WERI-Rb-1 (cell line): ENCODE results near the gene ARHGEF38.

Experiments
- DNase-seq: peaks from one replicate; pipeline ENCODE4 v3.0.0-alpha.2; 2020
- H3K27ac ChIP-seq: fragments of 250-450 bp; sonication (Bioruptor Pico); 2 replicates; pipeline ENCODE4 v1.5.1; 2020; ENCODE audit warnings: mild to moderate bottlenecking, moderate library complexity
- H3K27me3 ChIP-seq: fragments of 250-450 bp; sonication (Bioruptor Pico); 2 replicates; pipeline ENCODE4 v1.5.1; 2021; ENCODE audit warnings: mild to moderate bottlenecking, low read depth, moderate library complexity; ENCODE audit not compliant: insufficient read depth, severe bottlenecking
- H3K36me3 ChIP-seq: fragments of 250-450 bp; sonication (Bioruptor Pico); 2 replicates; pipeline ENCODE4 v1.5.1; 2020; ENCODE audit warnings: mild to moderate bottlenecking, moderate library complexity
- H3K4me3 ChIP-seq: 2 replicates; pipeline ENCODE4 v1.5.1; 2011; ENCODE audit warnings: low read depth, mild to moderate bottlenecking, control low read depth, low read length
- H3K9me3 ChIP-seq: fragments of 250-450 bp; sonication (Bioruptor Pico); 2 replicates; pipeline ENCODE4 v1.5.1; 2021; ENCODE audit warnings: mild to moderate bottlenecking, moderate library complexity; ENCODE audit not compliant: severe bottlenecking
- CTCF ChIP-seq: IDR thresholded peaks from 2 replicates; pipeline ENCODE4 v1.5.1; 2011; ENCODE audit warnings: low read depth, mild to moderate bottlenecking, control low read depth, inconsistent platforms, low read length

The ARHGEF38 gene

GRCh38 chr4:105670684-105671083 is 118.3 kb downstream of the ARHGEF38 start:
- Histone ChIP-seq H3K9me3 (no peaks in the 10 kb centered on the region), H3K36me3 (no peaks in the 10 kb centered on the region), H3K4me3 (no peak overlapping the region), H3K27me3 (no peaks in the 10 kb centered on the region), H3K27ac (no peak overlapping the region)
- no peak for DNase-seq
- no peak for TF ChIP-seq CTCF

GRCh38 chr4:105671301-105671700 is 118.9 kb downstream of the ARHGEF38 start:
- no peak overlapping the region for H3K27ac ChIP-seq
- H3K36me3 ChIP-seq, result no peaks in the 10 kb centered on the region
- H3K27me3 ChIP-seq, result no peaks in the 10 kb centered on the region
- no peaks in the 10 kb centered on the region for H3K9me3 ChIP-seq
- no peak for DNase-seq
- H3K4me3 ChIP-seq, result no peak overlapping the region
- TF ChIP-seq CTCF, result no peak

GRCh38 chr4:105674011-105674410 is 121.6 kb downstream of the ARHGEF38 start:
- no peaks in the 10 kb centered on the region for H3K27me3 ChIP-seq
- TF ChIP-seq CTCF, result no peak
- no peaks in the 10 kb centered on the region for H3K9me3 ChIP-seq
- no peak for DNase-seq
- H3K36me3 ChIP-seq, result no peaks in the 10 kb centered on the region
- H3K27ac ChIP-seq, result no peak overlapping the region
- H3K4me3 ChIP-seq, result no peak overlapping the region

GRCh38 chr4:105677709-105678108 is 125.3 kb downstream of the ARHGEF38 start:
- no peaks in the 10 kb centered on the region for H3K9me3 ChIP-seq
- no peak for DNase-seq
- no peaks in the 10 kb centered on the region for H3K27me3 ChIP-seq
- no peak for TF ChIP-seq CTCF
- H3K36me3 ChIP-seq, result peaks cover 11% of the 10 kb centered on the region
- no peak overlapping the region for H3K27ac ChIP-seq
- H3K4me3 ChIP-seq, result no peak overlapping the region

- Histone ChIP-seq H3K27me3 (no peaks in the 10 kb centered on the region), H3K4me3 (no peak overlapping the region), H3K27ac (no peak overlapping the region), H3K36me3 (peaks cover 14% of the 10 kb centered on the region), H3K9me3 (no peaks in the 10 kb centered on the region)
- no peak for DNase-seq
- no peak for TF ChIP-seq CTCF
Observed at GRCh38 chr4:105679186-105679585, 126.8 kb downstream of the ARHGEF38 start.

- Histone ChIP-seq H3K27me3 (no peaks in the 10 kb centered on the region), H3K9me3 (no peaks in the 10 kb centered on the region), H3K27ac (no peak overlapping the region), H3K4me3 (no peak overlapping the region), H3K36me3 (peaks cover 21% of the 10 kb centered on the region)
- DNase-seq, result no peak
- TF ChIP-seq CTCF, result no peak
Observed at GRCh38 chr4:105683038-105683437, 130.6 kb downstream of the ARHGEF38 start.
